Activated T-cell treated with anti-CD3 and anti-CD28 coated beads for 48 hours (primary cell): ENCODE measurements around the gene NEDD8.
A peak's percentile ranks its signal among the peaks of the same experiment; 100 is the strongest.

Source experiments
- DNase-seq: peaks from one replicate; pipeline ENCODE4 v3.0.0-alpha.2; 2020; ENCODE audit warnings: low read depth

Gene NEDD8

GRCh38 chr14:24196071-24197055 is 35.8 kb downstream of the NEDD8 start:
- DNase-seq: no peak

- peak; percentile 85 for DNase-seq
Measured at GRCh38 chr14:24195186-24196070, 36.7 kb downstream of the NEDD8 start, which contains the start of gene TM9SF1. TM9SF1 (minus strand) TSS chr14:24195441; CDS start chr14:24195019, 422 bp downstream.

GRCh38 chr14:24194873-24195185 is 37.3 kb downstream of the NEDD8 start:
- no peak for DNase-seq

DNA sequence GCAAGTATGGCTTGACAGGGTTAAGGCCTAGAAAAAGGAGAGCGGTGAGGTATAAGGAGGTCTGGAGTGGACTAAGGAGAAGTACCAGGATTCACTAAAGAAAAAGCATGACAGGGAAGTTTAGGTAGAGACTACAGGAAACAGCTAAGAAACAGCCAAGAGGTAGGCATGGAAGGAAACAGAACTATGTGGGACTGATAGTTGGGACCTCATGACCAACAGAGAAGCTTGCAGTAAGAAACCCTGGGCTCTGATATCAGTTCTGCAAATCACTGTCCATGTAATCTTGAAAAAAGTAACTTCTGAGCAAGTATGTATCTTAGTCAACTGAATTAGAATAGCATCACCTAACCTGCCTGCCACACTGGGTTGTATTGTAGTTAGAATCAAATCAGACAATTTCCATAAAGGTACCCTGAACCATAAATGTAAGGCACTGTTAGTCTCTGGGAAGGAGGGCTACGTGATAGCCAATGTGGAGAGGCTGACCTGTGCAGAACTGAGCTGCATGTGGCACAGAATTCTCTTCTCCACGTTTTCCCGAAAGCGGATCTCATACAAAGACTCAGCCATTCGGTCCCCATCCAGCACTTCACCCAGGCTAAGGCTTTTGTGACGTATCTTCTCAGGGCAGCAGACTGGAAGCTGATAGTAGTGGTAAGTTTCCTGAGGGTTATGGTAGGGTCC is 37.8 kb downstream of the NEDD8 start:
- no peak for DNase-seq

GRCh38 chr14:24192933-24193332 is 39.2 kb downstream of the NEDD8 start:
- no peak for DNase-seq

- no peak for DNase-seq
Measured at GRCh38 chr14:24190416-24190815, 41.8 kb downstream of the NEDD8 start.

DNA sequence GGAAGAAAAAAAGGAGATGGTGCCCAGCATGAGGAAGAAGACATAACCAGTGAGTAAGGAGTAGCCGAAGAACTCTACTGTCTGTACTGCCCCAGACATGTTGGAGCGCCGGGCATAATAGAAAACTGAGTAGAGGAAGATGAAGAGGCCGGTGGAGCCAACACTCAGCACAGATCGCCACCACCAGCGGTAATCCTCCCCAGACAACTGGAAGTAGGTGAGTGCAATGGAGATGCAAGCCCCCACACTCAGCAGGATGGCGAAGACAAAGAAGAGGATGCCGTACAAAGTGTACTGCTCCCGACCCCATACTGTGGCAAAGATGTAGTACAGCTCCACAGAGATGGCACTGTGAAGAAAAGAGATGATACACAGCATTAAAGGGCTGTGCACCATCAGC is 42.7 kb downstream of the NEDD8 start:
- DNase-seq: no peak

DNA sequence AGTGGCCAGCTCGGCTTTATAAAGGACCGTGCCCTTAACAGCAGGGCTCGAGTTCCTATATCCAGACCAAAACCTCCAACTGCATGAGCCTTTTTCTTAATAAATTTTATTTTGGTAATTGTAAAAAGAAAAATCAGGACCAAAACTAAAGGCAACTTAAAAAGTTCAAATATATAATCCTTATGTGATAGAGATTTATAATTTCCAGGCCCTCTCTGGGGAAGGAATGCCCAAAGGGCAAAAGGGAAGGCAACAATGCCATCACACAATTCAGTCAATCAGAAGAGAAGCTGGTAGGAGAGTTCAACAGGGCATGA is 43.1 kb downstream of the NEDD8 start:
- DNase-seq: no peak

DNA sequence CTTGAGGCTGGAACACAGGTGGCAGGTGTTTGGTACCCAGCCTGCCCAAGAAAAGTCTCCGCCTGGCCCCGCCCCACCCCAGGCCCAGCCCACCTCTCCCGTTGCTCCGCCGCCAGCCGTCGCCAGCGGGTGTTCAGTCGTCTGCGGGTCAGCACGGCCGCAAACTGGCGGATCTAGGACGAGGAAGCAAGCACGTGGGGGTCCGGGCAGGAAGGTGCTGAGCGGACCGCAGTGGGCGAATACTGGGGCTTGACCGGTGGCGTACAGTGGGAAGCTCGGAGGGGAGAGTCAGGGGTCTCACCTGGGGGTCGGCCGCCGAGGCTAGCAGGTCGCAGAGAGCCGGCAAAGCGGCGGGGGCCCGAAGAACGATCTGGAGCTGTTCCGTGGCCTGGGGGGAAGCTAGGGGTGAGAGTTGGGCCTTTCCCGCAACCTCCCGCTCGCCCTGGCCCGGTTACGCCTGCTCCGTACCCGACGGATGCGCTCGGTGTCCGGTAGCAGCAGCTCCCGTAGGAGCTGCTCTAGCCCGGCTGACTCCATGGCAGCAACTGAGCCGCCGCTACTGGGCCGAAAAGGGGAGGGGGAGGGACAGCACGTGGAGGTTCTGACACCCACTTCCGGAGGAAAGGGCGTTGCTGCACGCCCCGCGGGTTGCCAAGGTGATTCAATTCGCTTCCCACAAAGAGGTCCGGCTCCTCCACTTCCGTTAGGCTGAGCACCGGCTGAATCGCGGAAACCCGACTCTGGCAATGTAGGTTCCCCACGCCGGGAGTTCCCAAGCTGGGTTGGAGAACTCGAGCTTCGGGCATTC is 43.7 kb downstream of the NEDD8 start, which contains the start of gene IPO4:
Gene IPO4 (minus strand): TSS at position 566 of the 808 bp plus-strand sequence. CDS start 29 bp downstream, at position 537.
- DNase-seq: peak; percentile 88

- no peak for DNase-seq
Measured at GRCh38 chr14:24187539-24187915, 44.6 kb downstream of the NEDD8 start.

GRCh38 chr14:24186831-24187538 is 45.2 kb downstream of the NEDD8 start:
- DNase-seq: no peak

- DNase-seq: no peak
Measured at GRCh38 chr14:24185741-24186140, 46.4 kb downstream of the NEDD8 start.

DNA sequence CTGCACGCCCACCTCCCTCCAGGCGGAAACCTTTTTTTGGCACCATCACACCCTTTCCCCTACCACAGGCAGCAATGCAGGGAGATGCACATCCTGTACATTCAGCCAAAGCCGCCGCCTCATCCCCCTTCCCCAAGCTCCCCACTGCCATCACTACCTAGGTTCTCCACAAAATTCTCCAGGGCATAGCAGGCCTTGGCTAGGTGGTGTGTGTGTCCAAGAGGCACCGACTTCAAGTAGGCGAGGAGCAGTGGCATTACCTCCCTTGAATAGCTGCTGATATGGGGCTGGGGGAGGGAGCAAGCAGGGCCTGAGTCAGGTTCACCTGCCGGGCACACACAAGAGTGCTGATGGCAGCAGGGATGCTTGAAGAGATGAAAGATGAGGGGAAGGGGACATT is 47.1 kb downstream of the NEDD8 start:
- no peak for DNase-seq

DNA sequence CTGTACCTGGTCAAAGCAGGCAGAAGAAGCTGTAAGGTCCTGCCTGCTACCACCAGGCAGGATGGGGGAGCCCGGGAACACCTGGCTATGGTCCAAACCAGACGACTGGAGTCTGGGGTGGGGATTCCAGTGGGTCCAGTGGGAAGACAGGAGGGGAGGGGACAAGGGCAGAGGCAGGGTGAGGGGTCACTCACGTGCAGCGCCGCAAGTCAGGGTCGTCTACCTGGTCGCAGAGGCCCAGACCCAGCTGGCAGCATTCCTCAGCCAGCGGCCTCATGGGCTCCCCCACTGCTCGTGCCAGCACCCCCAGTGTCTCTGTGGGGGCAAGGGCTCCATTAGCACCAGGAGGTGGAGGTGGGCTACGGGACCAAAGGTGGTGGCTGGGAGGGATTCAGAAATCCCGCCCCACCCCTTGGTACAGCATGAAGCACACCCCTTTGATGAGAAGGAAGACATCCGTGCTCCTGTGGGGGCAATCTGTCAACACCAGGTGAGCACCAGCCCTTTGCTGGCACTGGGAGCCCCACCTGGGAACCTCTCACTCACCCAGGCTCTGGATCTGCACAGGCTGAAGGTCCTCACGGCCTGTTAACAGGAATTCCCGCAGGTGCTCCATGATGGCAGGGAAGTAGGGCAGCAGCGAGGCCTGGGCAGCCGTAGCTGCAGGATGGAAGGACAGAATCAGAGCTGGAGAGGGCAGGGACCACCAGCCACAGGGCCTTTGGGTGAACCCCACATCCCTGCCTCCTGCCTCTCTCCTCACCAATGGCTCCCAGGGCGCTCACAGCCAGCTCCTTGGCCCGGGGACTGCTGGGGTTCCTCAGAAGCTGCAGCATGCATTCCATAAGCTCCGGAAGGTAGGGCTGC is 47.8 kb downstream of the NEDD8 start:
- no peak for DNase-seq

DNA sequence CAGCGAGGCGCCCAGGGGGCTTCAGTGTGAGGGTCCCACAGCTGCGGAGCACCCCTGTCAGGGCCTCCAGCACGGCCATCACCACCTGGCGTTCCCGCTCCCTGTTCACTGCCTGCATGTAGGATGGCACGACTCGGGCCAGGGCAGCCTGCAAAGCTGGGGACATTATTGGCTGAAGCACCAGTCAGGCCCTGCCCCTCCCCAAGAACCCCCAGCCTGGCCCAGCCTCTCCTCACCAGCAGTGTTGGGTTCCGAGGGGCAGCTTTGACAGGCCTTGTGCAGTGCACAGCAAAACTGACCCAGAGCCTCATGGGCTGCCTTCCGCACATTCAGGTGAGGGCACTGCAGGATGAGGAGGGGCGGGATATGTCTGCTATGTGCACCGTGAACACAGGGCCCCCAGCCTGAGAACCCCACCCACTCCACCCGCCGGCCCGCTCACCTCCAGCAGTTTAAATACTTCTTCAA is 49.1 kb downstream of the NEDD8 start:
- no peak for DNase-seq

DNA sequence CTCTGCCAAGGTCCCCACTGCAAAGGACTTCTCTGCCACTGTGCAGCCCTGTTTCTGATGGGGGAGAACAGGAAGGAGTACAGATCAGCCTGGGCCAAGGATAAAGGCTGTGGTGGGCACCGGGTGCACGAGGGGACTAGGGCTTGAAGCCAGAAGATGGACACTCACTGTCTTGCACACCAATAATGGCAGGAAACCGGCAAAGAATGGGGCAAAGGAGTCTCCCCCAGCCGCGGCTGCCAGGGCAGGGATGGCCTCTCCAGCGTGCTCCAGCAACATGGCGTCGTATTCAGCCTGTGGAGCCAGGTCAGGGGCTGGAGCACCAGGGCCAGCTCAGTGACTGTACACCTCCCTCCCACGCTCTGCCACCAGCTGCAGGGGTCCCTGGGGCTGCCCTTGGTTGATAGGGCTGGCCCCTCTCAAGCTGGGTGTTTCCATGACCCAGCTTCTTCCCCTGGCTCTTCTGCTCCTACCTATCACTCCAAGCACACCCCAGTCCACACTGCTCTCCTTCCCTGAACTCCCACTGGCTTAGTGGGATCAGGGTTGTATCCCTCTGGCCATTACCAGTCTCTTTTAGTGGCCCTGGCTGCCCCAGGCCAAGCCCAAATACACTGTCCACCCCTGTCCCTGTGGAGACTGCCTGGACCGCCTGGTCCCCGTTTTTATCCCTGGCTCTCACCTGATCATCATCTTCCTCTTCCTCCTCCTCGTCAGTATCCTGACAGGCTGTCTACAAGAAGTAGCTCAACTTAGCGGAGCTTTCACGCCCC is 49.9 kb downstream of the NEDD8 start:
- no peak for DNase-seq

- DNase-seq: no peak
Measured at GRCh38 chr14:24181371-24182077, 50.6 kb downstream of the NEDD8 start.
